H1 (cell line): ENCODE results near the gene GJB3. TPM values are rescaled to one million over a fixed set of nuclear protein-coding genes. Genes with fewer than 3 reads are reported as not detected.

Experiments
- CTCF ChIA-PET: fragments of 300-600 bp; sonication (Branson Sonifier 250); formaldehyde crosslinking; loops from one replicate; lab custom pipeline; 2021; ENCODE audit not compliant: partially characterized antibody; lab: Charles Lee
- POLR2A ChIA-PET: fragments of 300-600 bp; sonication (Branson Sonifier 250); formaldehyde crosslinking; loops from one replicate; lab custom pipeline; 2021; ENCODE audit warnings: inconsistent platforms; ENCODE audit not compliant: partially characterized antibody; lab: Charles Lee
- DNase-seq, 2 experiments: peaks; one replicate each; pipeline versions ENCODE4 v3.0.0 to v3.0.0-alpha.2; 2010 to 2022; ENCODE audit warnings: low spot score in 2 of 2, low read depth in 1 of 2, mixed read lengths in 1 of 2
- FAIRE-seq: peaks from 2 replicates; lab custom pipeline; 2011; peaks lifted over from hg19 to GRCh38; lab: Jason Lieb, UNC
- H2AFZ ChIP-seq: 2 replicates; pipeline ENCODE4 v1.8.1; 2012; ENCODE audit warnings: low read length, inconsistent platforms
- H2AK5ac ChIP-seq: 2 replicates; pipeline ENCODE4 v1.6.1; 2013; ENCODE audit warnings: low read depth, low read length
- H2BK120ac ChIP-seq: replicated peaks from 2 replicates; pipeline ENCODE3; 2013; ENCODE audit warnings: low read depth, low read length, inconsistent platforms
- H2BK12ac ChIP-seq: 2 replicates; pipeline ENCODE4 v1.6.1; 2013; ENCODE audit warnings: low read depth, low read length
- H2BK15ac ChIP-seq: 2 replicates; pipeline ENCODE4 v1.6.1; 2013; ENCODE audit warnings: low read length
- H2BK20ac ChIP-seq: 2 replicates; pipeline ENCODE4 v1.6.1; 2013; ENCODE audit warnings: low read length
- H2BK5ac ChIP-seq: 2 replicates; pipeline ENCODE4 v1.6.1; 2013; ENCODE audit warnings: low read depth, low read length
- H3K14ac ChIP-seq: 2 replicates; pipeline ENCODE4 v1.6.1; 2013; ENCODE audit warnings: inconsistent platforms; ENCODE audit not compliant: insufficient read length
- H3K18ac ChIP-seq: 2 replicates; pipeline ENCODE4 v1.6.1; 2013; ENCODE audit warnings: low read length; ENCODE audit errors: extremely low read depth
- H3K23ac ChIP-seq: 2 replicates; pipeline ENCODE4 v1.6.1; 2013; ENCODE audit warnings: inconsistent platforms; ENCODE audit not compliant: insufficient read length
- H3K23me2 ChIP-seq: 2 replicates; pipeline ENCODE4 v1.6.1; 2013; ENCODE audit warnings: low read depth, low read length
- H3K27ac ChIP-seq: 2 replicates; pipeline ENCODE4 v1.6.1; 2011; ENCODE audit warnings: low read depth, low read length, inconsistent platforms
- H3K27me3 ChIP-seq, 4 experiments: replicated peaks in 1 of 4; 1 replicate in 1 of 4; 2 replicates in 3 of 4; pipeline versions ENCODE4 v1.6.1 to v1.8.1; 2011 to 2013; ENCODE audit warnings: low read length in 3 of 4, mild to moderate bottlenecking in 3 of 4, inconsistent platforms in 2 of 4, mixed read lengths in 2 of 4, moderate library complexity in 1 of 4; ENCODE audit not compliant: control insufficient read depth in 3 of 4, insufficient read depth in 3 of 4; ENCODE audit errors: extremely low read depth in 1 of 4
- H3K36me3 ChIP-seq, 4 experiments: 2 replicates each; pipeline versions ENCODE4 v1.6.1 to v1.8.1; 2011 to 2013; ENCODE audit warnings: mild to moderate bottlenecking in 4 of 4, low read length in 3 of 4, moderate library complexity in 2 of 4, control low read depth in 1 of 4, inconsistent platforms in 1 of 4; ENCODE audit not compliant: insufficient read depth in 4 of 4, control insufficient read depth in 2 of 4
- H3K4ac ChIP-seq: replicated peaks from 2 replicates; pipeline ENCODE3; 2013; ENCODE audit warnings: low read length, low read depth, mixed read lengths, inconsistent platforms; ENCODE audit not compliant: insufficient read length
- H3K4me1 ChIP-seq, 4 experiments: replicated peaks in 1 of 4; 1 replicate in 1 of 4; 2 replicates in 3 of 4; pipeline versions ENCODE4 v1.6.1 to v1.8.1; 2011 to 2013; ENCODE audit warnings: low read length in 3 of 4, inconsistent platforms in 2 of 4, mixed read lengths in 1 of 4; ENCODE audit not compliant: insufficient read depth in 4 of 4, control insufficient read depth in 3 of 4
- H3K4me2 ChIP-seq, 2 experiments: 2 replicates each; pipeline versions ENCODE4 v1.6.1 to v1.8.1; 2011 to 2013; ENCODE audit warnings: low read depth in 2 of 2, low read length in 2 of 2, control low read depth in 1 of 2, inconsistent platforms in 1 of 2, mild to moderate bottlenecking in 1 of 2; ENCODE audit not compliant: insufficient read depth in 1 of 2
- H3K4me3 ChIP-seq, 4 experiments: fragments of 200-600, 300-600 bp in 1 of 4; sonication (generic), shearing (Covaris generic), sonication (Bioruptor Twin) in 1 of 4; 2 replicates each; pipeline versions ENCODE4 v1.5.1 to v1.8.1; 2011 to 2016; ENCODE audit warnings: low read length in 4 of 4, low read depth in 3 of 4, control low read depth in 2 of 4, inconsistent platforms in 2 of 4, mild to moderate bottlenecking in 2 of 4, mixed read lengths in 1 of 4, moderate library complexity in 1 of 4; ENCODE audit not compliant: insufficient read depth in 2 of 4; ENCODE audit errors: extremely low read depth in 1 of 4
- H3K56ac ChIP-seq: replicated peaks from 2 replicates; pipeline ENCODE3; 2013; ENCODE audit warnings: low read depth, mild to moderate bottlenecking, mixed read lengths, low read length, inconsistent platforms; ENCODE audit not compliant: insufficient read length
- H3K79me1 ChIP-seq: 2 replicates; pipeline ENCODE4 v1.6.1; 2013; ENCODE audit warnings: low read depth, low read length, control low read depth
- H3K79me2 ChIP-seq, 2 experiments: 2 replicates each; pipeline versions ENCODE4 v1.6.1 to v1.8.1; 2012 to 2013; ENCODE audit warnings: low read length in 2 of 2, mild to moderate bottlenecking in 2 of 2, inconsistent platforms in 1 of 2; ENCODE audit not compliant: insufficient read depth in 2 of 2, control insufficient read depth in 1 of 2
- H3K9ac ChIP-seq, 4 experiments: replicated peaks in 1 of 4; 1 replicate in 1 of 4; 2 replicates in 3 of 4; pipeline versions ENCODE4 v1.6.1 to v1.8.1; 2011 to 2013; ENCODE audit warnings: low read depth in 3 of 4, low read length in 3 of 4, control low read depth in 2 of 4, mild to moderate bottlenecking in 2 of 4, moderate library complexity in 2 of 4, inconsistent platforms in 1 of 4; ENCODE audit errors: extremely low read depth in 1 of 4
- H3K9me3 ChIP-seq, 2 experiments: 2 replicates each; pipeline versions ENCODE4 v1.6.1 to v1.8.1; 2012 to 2013; ENCODE audit warnings: mild to moderate bottlenecking in 2 of 2, moderate library complexity in 2 of 2, control low read depth in 1 of 2, inconsistent platforms in 1 of 2, low read depth in 1 of 2, low read length in 1 of 2, mixed read lengths in 1 of 2; ENCODE audit not compliant: insufficient read depth in 2 of 2
- H4K20me1 ChIP-seq, 2 experiments: replicated peaks in 1 of 2; 2 replicates each; pipeline versions ENCODE3 to v1.8.1; 2011 to 2013; ENCODE audit warnings: inconsistent platforms in 2 of 2, low read length in 2 of 2, mild to moderate bottlenecking in 1 of 2; ENCODE audit not compliant: insufficient read depth in 2 of 2, control insufficient read depth in 1 of 2
- H4K5ac ChIP-seq: 2 replicates; pipeline ENCODE4 v1.6.1; 2013; ENCODE audit warnings: low read length, low read depth, mixed read lengths, inconsistent platforms; ENCODE audit not compliant: insufficient read length
- H4K8ac ChIP-seq: 2 replicates; pipeline ENCODE4 v1.8.0; 2013; ENCODE audit warnings: mild to moderate bottlenecking, moderate library complexity, low read length, inconsistent platforms; ENCODE audit not compliant: insufficient read depth; ENCODE audit errors: extremely low read depth
- H4K91ac ChIP-seq: replicated peaks from 2 replicates; pipeline ENCODE3; 2013; ENCODE audit warnings: low read length, mixed read lengths, inconsistent platforms; ENCODE audit not compliant: insufficient read length
- CEBPB ChIP-seq: IDR thresholded peaks from 2 replicates; pipeline ENCODE4 v1.6.1; 2012; ENCODE audit warnings: low read depth, low read length
- E2F6 ChIP-seq: IDR thresholded peaks from 2 replicates; pipeline ENCODE4 v1.6.1; 2012; ENCODE audit warnings: inconsistent platforms
- EZH2 ChIP-seq: fragments of 200-600 bp; sonication (generic); IDR thresholded peaks from 2 replicates; pipeline ENCODE4 v1.7.1; 2012; ENCODE audit warnings: low read depth, mild to moderate bottlenecking, moderate library complexity, low read length, inconsistent platforms; ENCODE audit not compliant: severe bottlenecking
- GTF2F1 ChIP-seq: IDR thresholded peaks from 2 replicates; pipeline ENCODE4 v1.6.1; 2012; ENCODE audit warnings: low read depth, low read length, improper control_type of control experiment, borderline replicate concordance
- NANOG ChIP-seq: IDR thresholded peaks from 2 replicates; pipeline ENCODE4 v1.6.1; 2011; ENCODE audit warnings: low read length, low read depth, mild to moderate bottlenecking, inconsistent platforms; ENCODE audit not compliant: insufficient read depth, poor library complexity, severe bottlenecking
- NRF1 ChIP-seq: IDR thresholded peaks from 2 replicates; pipeline ENCODE4 v1.6.1; 2011; ENCODE audit warnings: mild to moderate bottlenecking, low read depth, low read length, improper control_type of control experiment
- POLR2A ChIP-seq, 2 experiments: IDR thresholded peaks; 1 replicate in 1 of 2; 2 replicates in 1 of 2; pipeline ENCODE4 v1.6.1; 2011; ENCODE audit warnings: low read depth in 2 of 2, low read length in 2 of 2, mild to moderate bottlenecking in 2 of 2; ENCODE audit errors: control extremely low read depth in 1 of 2
- RAD21 ChIP-seq, 2 experiments: IDR thresholded peaks in 1 of 2; conservative IDR thresholded peaks in 1 of 2; 2 replicates each; pipeline ENCODE4 v1.6.1; 2011; ENCODE audit warnings: low read depth in 2 of 2, low read length in 2 of 2, improper control_type of control experiment in 1 of 2, inconsistent platforms in 1 of 2, mild to moderate bottlenecking in 1 of 2, moderate library complexity in 1 of 2
- SAP30 ChIP-seq: fragments of 300-600 bp; sonication (generic); IDR thresholded peaks from 2 replicates; pipeline ENCODE4 v1.7.1; 2012; ENCODE audit warnings: low read length, moderate library complexity, mild to moderate bottlenecking, inconsistent platforms; ENCODE audit not compliant: insufficient read depth, insufficient replicate concordance
- SP1 ChIP-seq: IDR thresholded peaks from 2 replicates; pipeline ENCODE4 v1.6.1; 2011; ENCODE audit warnings: low read depth, low read length
- SP2 ChIP-seq: IDR thresholded peaks from 2 replicates; pipeline ENCODE4 v1.6.1; 2012; ENCODE audit warnings: mild to moderate bottlenecking, low read length, inconsistent platforms
- TAF7 ChIP-seq: optimal IDR thresholded peaks from 2 replicates; pipeline ENCODE3; 2011; ENCODE audit warnings: low read depth, mild to moderate bottlenecking, inconsistent platforms, low read length, moderate library complexity, borderline replicate concordance
- WGBS, 2 experiments: shearing (Covaris generic) in 1 of 2; methylation state at CpG; one replicate each; pipeline versions ENCODE4 v1.1.6 to v1.1.7; 2013 to 2015; ENCODE audit warnings: low lambda C conversion rate in 2 of 2, mixed read lengths in 2 of 2, inconsistent platforms in 1 of 2, low coverage in 1 of 2, missing lambda C conversion rate in 1 of 2; ENCODE audit not compliant: insufficient replicate concordance in 2 of 2, insufficient coverage in 1 of 2, insufficient read length in 1 of 2; ENCODE audit errors: extremely low coverage in 1 of 2, missing lambda C conversion rate in 1 of 2; 5-methylcytosine and 5-hydroxymethylcytosine counted together
- polyA plus RNA-seq, 7 experiments: library from polyadenylated mRNA; depleted of rRNA in 3 of 7; stranded (reverse) in 5 of 7; unstranded in 2 of 7; fragments of >200 nt in 5 of 7; fragments of 200-250 nt in 2 of 7; gene quantifications; 1 replicate in 5 of 7; 2 replicates in 1 of 7; 4 replicates in 1 of 7; pipeline versions ENCODE4 v1.2.1 to v1.2.3, GENCODE V29; 2011 to 2013; ENCODE audit warnings: missing spikeins in 2 of 7, mixed read lengths in 2 of 7
- total RNA-seq: library from RNA; stranded (reverse); fragmentation: NEBNext Ultra II Directional; extraction: Animal tissue kit (Norgen Biotek cat#: 25700); gene quantifications from 2 replicates; pipeline ENCODE4 v1.2.1, GENCODE V29; 2021
- TF ChIP-seq, protein P1 (sequence below): IDR thresholded peaks from 2 replicates; pipeline ENCODE4 v1.6.1; 2012; ENCODE audit warnings: inconsistent platforms

The GJB3 gene
- total and polyA plus RNA-seq, 2 of the 8 experiments (the other 6 are each of a cell fraction or from before 2014, with no cell fraction given): 0.93 to 1.6 TPM

DNA sequence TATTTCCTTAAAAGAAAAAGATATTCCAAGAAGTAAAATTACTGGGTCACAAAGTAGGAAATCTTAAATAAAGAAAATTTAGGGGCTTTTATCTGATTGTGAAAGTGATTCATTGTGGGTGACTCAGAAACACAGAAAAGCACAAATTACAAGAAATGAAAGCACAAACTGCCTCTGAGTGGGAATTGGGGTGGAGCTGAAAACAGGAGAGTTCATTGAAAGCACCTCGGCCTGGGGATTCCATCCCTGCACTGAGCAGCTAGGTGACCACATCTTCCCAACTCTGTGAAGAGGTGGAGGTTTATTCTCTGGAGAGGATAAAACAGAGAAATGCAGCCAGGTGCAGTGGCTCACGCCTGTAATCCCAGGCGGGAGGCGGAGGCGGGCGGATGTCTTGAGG lies 19.2 kb downstream of the GJB3 start:
- WGBS, 2 experiments: 93% methylated on average over 6 of the region's 6 CpGs; no CpG with 5 or more reads in 1 of the 2 experiments
- no peaks in the 10 kb centered on the region for H4K20me1 ChIP-seq
- no peak overlapping the region for H3K18ac ChIP-seq
- H2AK5ac ChIP-seq: no peak overlapping the region
- no peak overlapping the region for H4K5ac ChIP-seq
- no peaks in the 10 kb centered on the region for H3K23me2 ChIP-seq
- H3K36me3 ChIP-seq: no peaks in the 10 kb centered on the region
- no peak overlapping the region for H3K56ac ChIP-seq
- no peaks in the 10 kb centered on the region for H3K9me3 ChIP-seq
- H4K8ac ChIP-seq: no peak overlapping the region
- no peaks in the 10 kb centered on the region for H3K79me1 ChIP-seq
- H2BK12ac ChIP-seq: no peak overlapping the region
- H2BK20ac ChIP-seq: no peak overlapping the region
- H3K4me1 ChIP-seq: peaks cover 0 to 8% (median 4%) of the 10 kb centered on the region in 4 experiments; a peak in 4 of 7 replicates
- ChIA-PET POLR2A (interaction anchor here (0.7 to 1.5 kb wide), 2 partner anchors 52 to 59 kb away, joined by 5 to 7 read pairs; partner anchors contain the start of gene SMIM12), CTCF (interaction anchor here (0.9 to 5.5 kb wide), 3 partner anchors 13 to 52 kb away, joined by 5 to 37 read pairs (median 10); no protein-coding TSS in a partner anchor)
- no peak overlapping the region for H3K14ac ChIP-seq
- H2BK120ac ChIP-seq: no peak overlapping the region
- no peak overlapping the region for H3K9ac ChIP-seq
- peak in 1 of 2 experiments; percentile 29 for DNase-seq
- H2BK15ac ChIP-seq: no peak overlapping the region
- H3K27me3 ChIP-seq: no peaks in the 10 kb centered on the region
- H3K23ac ChIP-seq: no peak overlapping the region
- no peak overlapping the region for H3K4me2 ChIP-seq
- no peaks in the 10 kb centered on the region for H3K79me2 ChIP-seq
- H2BK5ac ChIP-seq: no peak overlapping the region
- no peak overlapping the region for H3K27ac ChIP-seq
- H4K91ac ChIP-seq: no peak overlapping the region
- no peak overlapping the region for H3K4me3 ChIP-seq
- FAIRE-seq: no peak
- no peak overlapping the region for H3K4ac ChIP-seq
- H2AFZ ChIP-seq: no peak overlapping the region
- TF ChIP-seq SAP30 (no peak), TAF7 (no peak), POLR2A (IDR thresholded peaks at IDR 0.05; ENCODE audit: control extremely low read depth in 1 of 2, low read depth in 2 of 2, low read length in 2 of 2) (no peak), CEBPB (no peak), NRF1 (no peak), EZH2 (no peak), SP1 (no peak), RAD21 (IDR thresholded peaks at IDR 0.05 in 1 of 2, conservative IDR thresholded peaks at IDR 0.05 in 1 of 2; ENCODE audit: low read depth in 2 of 2, low read length in 2 of 2) (no peak), NANOG (no peak), GTF2F1 (no peak), SP2 (no peak), E2F6 (no peak)
- TF ChIP-seq, protein P1, sequence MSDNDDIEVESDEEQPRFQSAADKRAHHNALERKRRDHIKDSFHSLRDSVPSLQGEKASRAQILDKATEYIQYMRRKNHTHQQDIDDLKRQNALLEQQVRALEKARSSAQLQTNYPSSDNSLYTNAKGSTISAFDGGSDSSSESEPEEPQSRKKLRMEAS: no peak
